ENCODE results near the gene MEGF8. TPM values are rescaled to one million over a fixed set of nuclear protein-coding genes. Genes with fewer than 3 reads are reported as not detected.

Gene MEGF8
- total and polyA plus RNA-seq, 2 of the 13 experiments (the other 11 are each of a cell fraction or from before 2014, with no cell fraction given) = 4.0 to 8.8 TPM

DNA sequence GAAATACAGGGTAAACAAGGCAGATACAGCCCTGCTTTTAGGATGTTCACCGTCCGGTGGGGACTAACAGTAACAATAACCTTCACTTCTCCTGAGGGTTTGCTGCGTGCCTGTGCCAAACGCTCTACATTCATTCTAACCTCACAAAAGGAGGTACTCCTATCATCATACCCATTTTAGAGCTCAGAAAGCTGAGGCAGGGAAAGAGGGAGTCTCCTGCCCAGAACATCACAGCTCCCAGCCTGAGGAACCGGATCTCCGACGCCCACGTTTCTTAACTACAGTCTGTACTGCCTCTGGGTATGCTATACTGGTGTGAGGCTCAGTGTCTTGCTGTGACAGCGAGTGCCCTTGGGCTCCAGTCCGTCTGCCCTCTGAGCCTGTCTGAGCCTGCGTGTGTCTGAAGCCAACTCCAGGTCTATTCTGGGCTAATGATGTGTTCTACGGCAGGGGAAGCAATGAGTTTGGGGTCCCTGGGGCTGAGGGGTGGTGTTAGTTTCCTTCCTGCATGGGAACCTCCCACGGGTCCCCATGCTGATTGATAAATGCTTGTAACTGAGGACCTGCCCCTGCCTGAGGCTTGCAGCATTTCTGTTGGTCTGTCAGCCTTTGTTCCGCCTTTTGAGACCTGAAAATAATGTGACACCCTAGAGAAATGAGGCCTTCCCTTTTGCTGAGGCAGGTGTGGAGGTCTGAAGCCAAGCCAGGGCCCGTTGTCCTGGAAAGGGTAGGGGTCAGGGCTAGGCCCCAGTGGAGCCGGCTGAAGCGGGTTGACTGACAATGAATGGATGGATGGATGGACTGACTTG, 96.9 kb downstream of the MEGF8 start:
- DNase-seq (ENCODE audit: low spot score) = no peak
- Histone ChIP-seq H3K4me2 (ENCODE audit: low read depth, low read length) (peak overlapping the region; percentile 45; the same call in 1 of the 2 replicates), H3K4me3 (replicated peaks in 1 of 3; ENCODE audit: insufficient read depth in 1 of 3, low read depth in 2 of 3, low read length in 3 of 3) (no peak overlapping the region), H3K9ac (ENCODE audit: insufficient read depth, low read depth, low read length) (no peak overlapping the region), H3K4me1 (ENCODE audit: insufficient read depth, low read length) (peaks cover 67% of the 10 kb centered on the region), H3K36me3 (replicated peaks in 1 of 2; ENCODE audit: control insufficient read depth in 1 of 2, insufficient read depth in 2 of 2, low read length in 2 of 2) (no peaks in the 10 kb centered on the region), H3K79me2 (ENCODE audit: insufficient read depth, low read length) (no peaks in the 10 kb centered on the region), H4K20me1 (ENCODE audit: insufficient read depth, low read length) (no peaks in the 10 kb centered on the region), H3K27ac (ENCODE audit: extremely low read length, insufficient read depth, low read length) (no peak overlapping the region), H3K9me3 (ENCODE audit: low read length) (no peaks in the 10 kb centered on the region), H3K27me3 (ENCODE audit: control insufficient read depth in 1 of 2, insufficient read depth in 2 of 2, low read length in 2 of 2) (peaks cover 4 to 36% of the 10 kb centered on the region in 2 experiments), H2AFZ (ENCODE audit: low read length) (no peak overlapping the region)
- POLR2A ChIA-PET = interaction anchor here (0.9 kb wide), 1 partner anchor 11 kb away, joined by 6 read pairs; no protein-coding TSS in a partner anchor
- CTCF ChIA-PET (ENCODE audit: low intra/inter-chr PET ratio, low total read pairs) = interaction anchor here (3.4 kb wide), 1 partner anchor 12 kb away, joined by 25 read pairs; no protein-coding TSS in a partner anchor
- no peak for FAIRE-seq
- 28% methylated on average over 13 of the region's 17 CpGs for WGBS (ENCODE audit: low lambda C conversion rate)
- in situ Hi-C loops (cut with HindIII; ENCODE audit: extremely low pct_ligation_motif_present, low pct_unique_long_range_greater_than_20kb) (no loop called here), intact Hi-C loops (cut with micrococcal nuclease; ENCODE audit: unreplicated experiment) (no loop called here)
- no peak for ATAC-seq
- no TSS peak for BruUV-seq (replicated peaks)
- TF ChIP-seq ZNF629 (CRISPR knock-in tag; conservative IDR thresholded peaks at IDR 0.05) (peak; percentile 82), RBAK (CRISPR knock-in tag; IDR thresholded peaks at IDR 0.05) (no peak), STAT5B (CRISPR knock-in tag; IDR thresholded peaks at IDR 0.05) (no peak)
- TF ChIP-seq, protein P1, sequence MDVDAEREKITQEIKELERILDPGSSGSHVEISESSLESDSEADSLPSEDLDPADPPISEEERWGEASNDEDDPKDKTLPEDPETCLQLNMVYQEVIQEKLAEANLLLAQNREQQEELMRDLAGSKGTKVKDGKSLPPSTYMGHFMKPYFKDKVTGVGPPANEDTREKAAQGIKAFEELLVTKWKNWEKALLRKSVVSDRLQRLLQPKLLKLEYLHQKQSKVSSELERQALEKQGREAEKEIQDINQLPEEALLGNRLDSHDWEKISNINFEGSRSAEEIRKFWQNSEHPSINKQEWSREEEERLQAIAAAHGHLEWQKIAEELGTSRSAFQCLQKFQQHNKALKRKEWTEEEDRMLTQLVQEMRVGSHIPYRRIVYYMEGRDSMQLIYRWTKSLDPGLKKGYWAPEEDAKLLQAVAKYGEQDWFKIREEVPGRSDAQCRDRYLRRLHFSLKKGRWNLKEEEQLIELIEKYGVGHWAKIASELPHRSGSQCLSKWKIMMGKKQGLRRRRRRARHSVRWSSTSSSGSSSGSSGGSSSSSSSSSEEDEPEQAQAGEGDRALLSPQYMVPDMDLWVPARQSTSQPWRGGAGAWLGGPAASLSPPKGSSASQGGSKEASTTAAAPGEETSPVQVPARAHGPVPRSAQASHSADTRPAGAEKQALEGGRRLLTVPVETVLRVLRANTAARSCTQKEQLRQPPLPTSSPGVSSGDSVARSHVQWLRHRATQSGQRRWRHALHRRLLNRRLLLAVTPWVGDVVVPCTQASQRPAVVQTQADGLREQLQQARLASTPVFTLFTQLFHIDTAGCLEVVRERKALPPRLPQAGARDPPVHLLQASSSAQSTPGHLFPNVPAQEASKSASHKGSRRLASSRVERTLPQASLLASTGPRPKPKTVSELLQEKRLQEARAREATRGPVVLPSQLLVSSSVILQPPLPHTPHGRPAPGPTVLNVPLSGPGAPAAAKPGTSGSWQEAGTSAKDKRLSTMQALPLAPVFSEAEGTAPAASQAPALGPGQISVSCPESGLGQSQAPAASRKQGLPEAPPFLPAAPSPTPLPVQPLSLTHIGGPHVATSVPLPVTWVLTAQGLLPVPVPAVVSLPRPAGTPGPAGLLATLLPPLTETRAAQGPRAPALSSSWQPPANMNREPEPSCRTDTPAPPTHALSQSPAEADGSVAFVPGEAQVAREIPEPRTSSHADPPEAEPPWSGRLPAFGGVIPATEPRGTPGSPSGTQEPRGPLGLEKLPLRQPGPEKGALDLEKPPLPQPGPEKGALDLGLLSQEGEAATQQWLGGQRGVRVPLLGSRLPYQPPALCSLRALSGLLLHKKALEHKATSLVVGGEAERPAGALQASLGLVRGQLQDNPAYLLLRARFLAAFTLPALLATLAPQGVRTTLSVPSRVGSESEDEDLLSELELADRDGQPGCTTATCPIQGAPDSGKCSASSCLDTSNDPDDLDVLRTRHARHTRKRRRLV (CRISPR knock-in tag; IDR thresholded peaks at IDR 0.05) = no peak
